Activated CD4-positive, alpha-beta T cell treated with anti-CD3 and anti-CD28 coated beads, Interleukin-2, amount 50 U/mL, for 48 hours (primary cell): Measurements from ENCODE around the gene ACTN2.

Source experiments
- DNase-seq, 2 experiments: peaks; one replicate each; pipeline ENCODE4 v3.0.0-alpha.2; 2020

Gene ACTN2

DNA sequence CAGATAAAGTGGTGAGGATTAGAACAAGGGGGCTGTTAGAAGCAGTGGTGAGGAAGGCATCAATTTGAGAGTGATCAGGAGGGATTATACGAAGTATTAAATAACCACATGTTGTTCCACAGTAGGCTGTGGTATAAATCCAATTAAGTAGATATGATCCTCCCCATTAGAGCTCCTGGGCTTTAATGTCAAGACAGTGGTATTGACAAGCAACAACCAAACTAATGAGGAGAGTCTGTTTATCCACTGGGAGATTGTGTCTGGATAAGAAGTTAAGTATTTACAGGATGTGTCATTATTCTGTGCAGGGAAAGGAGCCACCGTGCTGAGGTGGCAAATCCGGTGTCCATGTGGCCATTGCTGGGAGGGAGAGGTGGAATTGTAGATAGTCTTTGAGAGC, 5.8 kb downstream of the ACTN2 start:
- no peak for DNase-seq

DNA sequence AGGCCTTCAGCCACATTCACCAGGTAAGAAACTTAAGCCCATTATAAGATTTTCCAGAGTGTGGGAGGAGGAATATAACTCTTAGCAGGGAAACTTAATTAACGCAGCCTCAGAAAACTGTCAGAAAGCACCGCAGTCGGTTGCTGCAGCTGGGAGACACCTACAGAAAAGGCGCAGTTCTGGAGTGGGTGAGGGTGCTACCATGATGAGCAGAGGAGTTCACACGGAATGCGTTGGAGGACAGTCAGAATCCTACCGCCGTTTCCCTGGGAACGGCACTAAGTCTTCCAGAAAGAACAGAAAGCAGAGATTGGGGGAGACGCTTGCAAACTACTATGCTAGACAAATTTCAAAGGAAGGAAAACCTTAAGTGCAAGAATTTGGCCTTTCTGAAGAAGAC, 6.4 kb downstream of the ACTN2 start:
- DNase-seq, result no peak

DNA sequence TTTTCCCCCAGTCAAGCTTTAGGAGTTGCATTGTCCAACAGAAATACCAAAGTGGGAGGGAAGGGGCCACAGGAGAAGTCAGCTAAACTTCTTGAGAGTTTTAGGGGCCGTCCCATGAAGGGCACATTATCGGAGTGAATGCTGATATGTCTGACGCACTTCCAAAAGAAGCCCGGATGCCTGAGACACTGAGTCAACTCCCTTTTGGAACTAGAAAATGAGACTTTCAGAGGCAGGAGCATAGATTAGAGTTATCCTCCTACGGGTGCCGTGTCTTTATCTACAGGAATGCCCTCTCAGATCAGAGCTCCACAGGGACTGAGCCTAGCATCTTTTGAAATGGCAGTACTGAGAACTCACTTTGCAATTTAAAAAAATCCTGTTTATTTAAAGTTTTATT, 13.1 kb downstream of the ACTN2 start:
- DNase-seq, result no peak

DNA sequence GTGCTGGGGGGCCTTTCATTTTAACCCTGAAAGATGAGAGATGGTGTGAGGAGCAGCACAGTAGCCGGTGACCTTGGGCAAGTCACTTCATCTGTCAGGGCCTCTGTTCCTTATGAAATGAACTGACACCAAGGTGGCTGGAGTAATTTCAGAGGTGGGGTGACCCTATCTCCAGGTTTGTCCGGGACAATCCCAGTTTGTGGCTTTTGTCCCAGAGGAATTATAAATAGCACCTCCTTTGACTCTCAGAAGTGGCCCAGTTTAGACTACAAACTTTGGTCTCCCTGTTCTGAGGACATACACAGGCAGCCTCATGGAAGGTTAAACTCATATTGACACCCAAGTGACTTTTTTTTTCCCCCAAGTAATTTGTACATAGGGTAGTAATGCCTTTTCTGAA, 14.6 kb downstream of the ACTN2 start:
- no peak for DNase-seq

DNA sequence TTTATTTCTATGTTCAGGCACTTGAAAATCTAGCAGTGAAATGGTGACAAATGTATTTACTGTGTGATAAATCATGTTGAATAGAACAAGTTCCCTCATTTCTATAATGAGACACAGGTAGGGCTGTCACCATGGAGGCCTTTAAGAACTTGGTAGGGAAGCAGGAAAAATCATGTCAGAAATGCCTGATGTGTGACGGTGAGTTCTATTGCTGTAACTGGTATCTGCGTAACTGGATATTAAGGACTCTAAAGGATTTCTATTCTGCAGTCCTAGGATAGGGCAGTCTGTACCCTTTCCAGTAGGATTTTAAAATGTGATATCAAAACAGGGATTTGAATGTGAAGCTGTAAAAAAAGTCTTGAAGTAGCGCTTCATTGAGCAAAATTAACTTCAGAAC, 15.5 kb downstream of the ACTN2 start:
- no peak for DNase-seq

DNA sequence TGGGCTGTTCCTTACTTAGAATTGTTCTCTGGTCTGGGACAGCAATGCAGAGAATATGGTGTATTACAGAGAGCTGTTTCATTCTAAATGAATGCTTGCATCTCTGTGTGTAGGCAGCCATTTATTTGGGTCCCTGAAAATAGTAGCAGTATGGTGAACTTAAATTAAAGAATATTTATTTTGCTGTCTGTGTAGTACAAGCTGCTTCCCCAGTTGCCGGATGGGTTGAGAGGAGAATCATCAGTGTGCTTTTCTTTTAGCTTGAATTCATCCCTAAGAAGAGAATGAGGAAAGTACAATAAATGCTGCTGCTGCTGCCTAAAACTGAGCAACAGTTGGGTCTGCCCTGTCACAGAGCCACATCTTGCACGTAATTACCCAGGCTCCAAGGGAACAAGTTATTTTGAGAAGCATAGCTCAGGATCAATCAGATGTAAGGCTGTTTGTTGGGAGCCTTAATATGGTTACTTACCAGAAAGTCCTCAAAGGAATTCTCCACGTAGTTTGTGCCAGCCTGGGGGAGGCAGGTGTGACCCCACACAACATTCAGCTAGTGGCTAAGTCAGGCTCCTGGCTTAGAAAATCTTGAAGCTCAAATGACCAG, 16.6 kb downstream of the ACTN2 start:
- DNase-seq, result no peak

DNA sequence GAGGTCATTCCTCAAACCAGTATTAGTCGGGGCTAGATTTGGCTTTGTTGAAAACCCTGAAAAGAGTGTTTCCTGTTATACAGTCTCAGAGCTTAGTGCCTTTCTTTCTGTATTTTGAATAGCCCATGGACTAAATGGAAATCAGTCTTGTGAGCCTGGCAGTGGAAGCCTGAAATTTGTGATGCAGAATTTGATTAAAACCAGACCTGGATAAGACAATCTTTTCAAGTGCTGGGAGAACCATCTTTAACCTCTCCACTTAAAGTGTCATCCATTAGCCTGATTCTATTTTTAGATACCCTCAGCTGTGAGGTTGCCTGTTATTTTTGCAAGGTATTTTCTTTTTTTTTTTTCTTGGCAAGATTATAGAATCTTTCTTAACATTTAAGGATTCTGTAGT, 19.5 kb downstream of the ACTN2 start:
- DNase-seq, result no peak

DNA sequence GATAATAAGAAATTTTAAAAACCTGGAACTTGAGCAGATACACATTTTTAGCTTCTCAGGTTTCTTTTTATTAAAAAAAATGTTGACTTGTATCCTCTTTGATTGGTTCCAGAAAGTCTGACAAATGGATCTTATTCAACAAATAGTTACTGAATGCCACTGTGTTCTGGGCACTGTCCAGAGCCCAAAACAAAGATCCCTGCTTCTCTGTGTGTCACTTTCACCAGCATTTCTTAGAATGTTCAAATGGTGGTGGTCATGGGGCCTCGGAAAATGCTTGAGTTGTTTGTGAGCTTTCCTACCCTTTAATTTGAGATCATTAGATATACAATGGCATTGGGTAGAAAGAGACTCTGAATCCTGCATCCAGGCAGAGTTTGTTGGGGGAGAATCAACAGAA, 19.9 kb downstream of the ACTN2 start:
- no peak for DNase-seq

DNA sequence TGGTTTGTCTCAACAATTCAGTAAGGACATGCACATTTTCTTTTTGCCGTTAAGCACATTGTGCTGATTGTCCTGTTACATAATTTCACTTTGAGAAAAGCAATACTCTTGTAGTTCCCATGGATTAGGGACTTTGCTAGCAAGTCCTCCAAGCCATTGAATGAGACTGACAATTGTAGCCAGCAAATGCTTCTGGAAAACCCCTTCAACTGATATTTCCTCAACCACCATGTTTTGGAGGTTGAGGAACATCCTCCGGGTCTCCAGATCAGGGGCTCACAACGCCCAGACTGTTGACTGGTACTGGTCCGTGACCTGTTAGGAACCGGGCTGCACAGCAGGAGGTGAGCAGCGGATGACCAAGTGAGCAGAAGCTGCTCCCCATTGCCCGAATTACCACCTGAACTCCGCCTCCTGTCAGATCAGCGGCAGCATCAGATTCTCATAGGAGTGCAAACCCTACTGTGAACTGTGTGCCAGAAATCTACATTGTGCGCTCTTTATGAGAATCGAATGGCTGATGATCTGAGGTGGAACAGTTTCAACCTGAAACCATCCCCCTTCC, 24.1 kb downstream of the ACTN2 start:
- DNase-seq, result no peak

DNA sequence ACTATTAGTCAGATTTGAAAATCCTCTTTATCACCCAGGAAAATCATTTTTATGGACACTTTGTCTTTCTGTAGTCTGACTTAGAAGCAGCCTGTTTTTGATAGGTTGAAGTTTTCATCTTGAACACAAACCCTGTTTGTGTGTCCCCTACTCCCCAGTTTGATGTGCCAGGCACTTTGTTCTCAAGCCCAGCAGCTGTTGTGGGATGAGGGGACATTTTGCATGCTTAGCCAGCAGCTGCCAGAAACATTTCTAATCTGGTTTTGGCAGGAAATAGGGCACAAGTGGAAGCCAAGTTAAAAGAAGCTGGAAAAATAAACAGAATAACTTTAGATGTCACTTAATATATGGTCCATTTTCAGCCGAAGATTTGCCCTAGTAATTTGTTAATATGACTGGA, 29.9 kb downstream of the ACTN2 start:
- DNase-seq, result no peak

DNA sequence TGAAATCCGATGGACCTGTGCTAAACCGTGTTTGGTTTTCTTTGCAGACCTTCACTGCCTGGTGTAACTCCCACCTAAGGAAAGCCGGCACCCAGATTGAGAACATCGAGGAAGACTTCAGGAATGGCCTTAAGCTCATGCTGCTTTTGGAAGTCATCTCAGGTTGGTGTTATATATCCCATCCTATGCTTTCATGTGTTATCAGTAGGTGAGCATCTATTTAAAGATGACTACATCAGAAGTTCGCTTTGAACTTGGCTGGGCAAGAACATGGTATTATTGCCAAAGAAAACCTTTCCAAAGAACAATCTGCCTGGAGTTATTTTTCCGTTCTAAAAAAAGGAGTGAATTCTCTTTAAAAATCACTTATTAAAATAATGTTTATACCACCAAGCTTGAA, 31.5 kb downstream of the ACTN2 start:
- DNase-seq, result no peak

DNA sequence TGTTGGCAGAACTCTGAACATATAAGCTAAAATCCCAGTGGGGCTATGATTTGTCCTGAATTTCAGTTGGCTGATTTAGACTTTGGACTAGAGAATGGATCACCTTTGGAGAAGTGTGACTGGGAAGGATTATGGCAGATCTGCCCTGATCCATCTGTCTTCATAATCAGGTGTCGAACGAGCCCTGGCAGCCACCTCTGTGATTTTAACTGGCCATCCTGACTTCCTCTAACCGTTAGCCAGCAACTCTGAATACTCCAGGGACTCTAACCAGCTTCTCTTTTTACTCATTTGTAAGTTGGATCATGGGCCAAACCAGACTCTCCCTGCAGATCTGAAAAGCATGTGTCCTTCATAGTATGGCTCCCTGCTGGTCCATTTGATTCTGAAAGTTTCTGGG, 32.0 kb downstream of the ACTN2 start:
- DNase-seq, result no peak

DNA sequence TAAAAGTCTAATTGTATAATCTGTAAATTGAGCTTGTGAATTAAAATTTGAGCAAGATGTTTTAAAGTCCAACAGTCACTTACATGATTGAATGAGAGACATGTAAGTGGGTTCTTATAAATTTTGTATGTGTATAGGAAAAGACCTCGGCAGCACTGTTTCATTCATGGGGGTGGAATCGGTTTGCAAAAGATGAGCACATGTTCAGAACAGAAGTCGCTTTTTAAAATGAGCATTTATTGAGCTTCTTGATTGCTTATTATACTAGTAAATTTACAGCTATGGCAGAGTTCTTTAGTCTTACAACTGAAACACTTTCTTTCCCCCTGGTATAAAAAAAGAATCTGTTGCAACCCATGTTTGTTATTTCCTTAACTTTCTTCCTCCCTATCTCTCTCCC, 33.9 kb downstream of the ACTN2 start:
- DNase-seq, result no peak

DNA sequence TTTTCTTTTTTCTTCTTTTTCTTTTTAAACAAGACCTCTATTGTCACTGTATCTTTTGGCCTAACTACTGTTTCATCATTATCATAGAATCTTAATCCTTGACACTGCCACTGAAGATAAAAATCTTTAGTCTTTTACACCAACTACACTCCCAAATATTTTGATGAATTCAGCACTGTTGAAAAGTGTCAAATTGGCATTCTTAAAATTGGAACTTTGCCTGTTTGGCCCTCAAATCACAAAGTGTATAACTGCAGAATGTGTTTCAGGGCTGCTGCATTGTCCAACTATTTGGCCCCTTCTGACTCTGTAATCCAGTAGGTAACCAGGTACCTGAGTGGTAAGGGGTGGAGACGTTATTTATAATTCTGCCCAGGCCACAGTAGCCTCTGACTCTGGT, 34.3 kb downstream of the ACTN2 start:
- DNase-seq, result no peak

DNA sequence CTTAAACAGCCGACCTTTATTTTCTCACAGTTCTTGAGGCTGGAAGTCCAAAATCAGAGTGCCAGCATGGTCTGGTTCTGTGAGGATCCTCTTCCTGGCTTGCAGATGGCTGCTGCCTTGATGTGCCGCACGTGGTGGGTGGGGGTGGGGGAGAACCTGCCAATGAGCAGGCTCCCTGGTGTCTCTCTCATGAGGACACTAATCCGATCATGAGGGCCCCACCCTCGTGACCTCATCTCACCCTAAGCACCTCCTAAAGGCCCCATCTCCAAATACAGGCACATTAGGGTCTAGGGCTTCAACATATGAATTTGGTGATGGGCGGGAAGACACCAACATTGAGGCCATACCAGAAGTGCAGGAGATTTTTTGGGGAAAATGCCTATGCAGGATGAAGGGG, 37.8 kb downstream of the ACTN2 start:
- no peak for DNase-seq

DNA sequence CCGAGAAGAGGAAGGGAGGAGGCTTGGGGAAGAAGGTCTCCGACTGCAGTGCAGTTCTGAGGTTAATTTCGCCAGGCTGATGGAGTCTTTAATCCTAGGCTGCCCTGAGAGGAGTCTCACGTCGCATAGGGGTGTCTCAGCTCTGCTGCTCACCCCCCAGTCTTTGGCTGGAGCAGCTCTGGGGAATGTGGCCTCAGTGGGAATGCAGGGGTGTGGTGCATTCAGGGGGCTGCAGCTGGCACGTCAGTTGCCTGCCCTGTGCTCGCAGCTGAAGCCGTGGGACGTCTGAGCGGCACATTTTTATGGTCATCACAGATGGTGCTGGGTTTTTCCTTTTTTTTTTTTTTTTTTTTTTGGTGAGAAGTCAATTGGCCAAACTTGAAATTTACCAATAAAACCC, 38.2 kb downstream of the ACTN2 start:
- no peak for DNase-seq

DNA sequence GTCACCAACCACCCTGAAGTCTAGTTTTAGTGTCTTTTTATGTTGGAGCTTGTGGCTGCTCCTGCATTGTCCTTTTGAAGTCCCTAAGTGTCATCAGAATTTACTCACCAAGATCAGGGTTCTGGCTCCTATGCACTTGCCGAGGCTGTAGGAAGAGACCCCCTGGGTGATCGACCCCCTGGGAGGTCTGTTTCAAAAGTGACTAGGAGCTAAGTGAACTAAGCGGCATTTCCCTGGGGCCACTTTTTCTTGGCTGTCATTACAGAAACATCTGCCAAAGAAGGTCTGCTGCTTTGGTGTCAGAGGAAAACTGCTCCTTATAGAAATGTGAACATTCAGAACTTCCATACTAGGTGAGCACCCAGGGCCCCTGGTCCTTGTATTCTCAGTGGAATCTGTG, 39.4 kb downstream of the ACTN2 start:
- no peak for DNase-seq

DNA sequence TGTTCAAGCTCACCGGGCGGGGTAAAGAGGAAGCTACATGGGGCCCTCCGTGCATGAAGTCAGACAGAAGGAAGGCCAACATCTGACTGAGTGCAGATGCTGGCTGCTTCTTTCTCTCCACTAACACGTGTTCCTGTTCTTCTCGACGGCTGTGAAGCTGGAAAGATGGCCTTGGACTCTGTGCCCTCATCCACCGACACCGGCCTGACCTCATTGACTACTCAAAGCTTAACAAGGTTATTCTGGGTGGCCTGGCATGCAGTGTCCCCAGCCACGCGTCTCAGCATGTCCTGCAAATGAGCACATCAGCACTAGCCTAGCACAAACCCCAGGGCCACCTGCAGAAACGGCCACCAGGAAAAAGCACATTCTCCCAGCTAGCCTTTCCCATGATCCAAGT, 41.2 kb downstream of the ACTN2 start:
- no peak for DNase-seq

DNA sequence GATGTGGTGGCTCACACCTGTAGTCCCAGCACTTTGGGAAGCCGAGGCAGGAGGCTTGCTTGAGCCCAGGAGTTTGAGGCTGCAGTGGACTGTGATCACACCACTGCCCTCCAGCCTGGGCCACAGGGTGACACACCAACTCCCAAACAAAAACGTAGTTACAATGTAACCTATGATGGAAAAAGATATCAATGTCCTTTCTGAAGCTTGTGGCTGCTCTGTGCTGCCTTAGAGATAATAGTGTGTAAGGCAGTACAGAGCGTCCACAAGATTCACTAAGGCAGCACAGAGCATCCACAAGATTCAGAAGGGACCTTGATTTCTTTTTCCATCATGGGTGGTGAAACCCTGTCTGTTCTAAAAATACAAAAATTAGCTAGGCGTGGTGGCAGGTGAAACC, 42.5 kb downstream of the ACTN2 start:
- DNase-seq, result no peak

DNA sequence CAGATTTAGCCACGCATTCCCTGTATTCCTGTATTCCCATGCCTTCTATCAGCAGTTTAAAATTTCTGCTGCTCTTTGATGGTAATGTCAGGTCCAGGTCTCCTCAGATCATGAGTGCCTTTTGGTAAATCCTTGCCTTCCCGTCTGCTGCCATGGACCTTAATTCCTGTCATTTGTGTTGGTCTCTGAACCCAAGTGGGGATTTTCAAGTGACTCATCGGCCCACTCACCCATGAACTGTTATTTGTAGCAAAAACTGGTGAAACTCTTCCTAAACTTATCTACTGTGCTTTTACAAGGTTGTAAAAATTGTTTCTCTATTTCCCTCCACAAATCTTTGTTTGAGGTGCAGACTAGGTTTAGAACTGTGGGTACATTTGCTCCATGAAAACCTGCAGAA, 47.4 kb downstream of the ACTN2 start:
- no peak for DNase-seq

DNA sequence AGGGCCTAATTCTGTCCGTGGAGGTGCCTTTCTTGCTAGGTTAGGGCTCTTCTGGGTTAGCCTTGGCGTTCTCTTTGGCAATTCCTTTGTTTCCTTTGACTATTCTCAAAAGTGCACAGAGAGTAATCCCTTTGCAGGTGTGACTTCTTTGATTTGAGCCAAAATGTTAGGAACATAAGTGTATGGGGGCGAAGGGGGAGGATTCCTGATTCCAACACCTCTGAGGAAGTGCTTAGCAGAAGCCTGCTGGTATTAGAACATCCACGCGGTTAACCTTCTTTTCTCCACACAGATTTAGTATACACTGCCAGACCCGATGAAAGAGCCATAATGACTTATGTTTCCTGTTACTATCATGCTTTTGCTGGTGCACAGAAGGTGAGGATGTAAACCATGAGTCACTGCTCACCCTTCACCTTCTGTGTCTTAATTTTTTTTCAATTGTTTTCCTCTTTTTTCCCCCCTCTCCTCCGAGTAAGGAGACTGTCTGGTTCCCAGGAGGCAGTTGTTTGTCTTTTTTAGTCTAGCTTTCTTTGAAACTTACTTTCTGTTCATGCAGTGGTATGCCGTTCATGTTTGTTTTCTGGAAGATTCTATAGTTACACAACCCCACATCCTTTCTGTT, 48.0 kb downstream of the ACTN2 start:
- DNase-seq, result no peak

DNA sequence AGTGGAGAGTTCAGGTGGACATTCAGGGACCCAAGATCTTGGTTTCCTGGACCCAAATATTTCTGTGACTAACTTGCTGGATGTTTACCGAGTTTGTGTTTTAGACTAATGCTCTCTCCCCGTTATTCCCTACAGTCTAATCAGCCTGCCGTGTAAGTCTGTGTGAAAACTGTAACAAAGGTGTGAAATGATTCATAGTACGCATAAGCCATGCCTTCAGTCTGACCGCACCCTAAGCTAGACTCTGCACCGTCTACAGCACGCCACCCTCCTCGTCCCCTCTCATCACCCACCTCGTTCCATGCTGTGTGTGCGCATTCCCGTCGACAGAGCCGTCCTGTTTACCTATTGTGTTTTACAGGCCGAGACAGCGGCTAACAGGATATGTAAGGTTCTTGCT, 50.5 kb downstream of the ACTN2 start:
- DNase-seq, result no peak

DNA sequence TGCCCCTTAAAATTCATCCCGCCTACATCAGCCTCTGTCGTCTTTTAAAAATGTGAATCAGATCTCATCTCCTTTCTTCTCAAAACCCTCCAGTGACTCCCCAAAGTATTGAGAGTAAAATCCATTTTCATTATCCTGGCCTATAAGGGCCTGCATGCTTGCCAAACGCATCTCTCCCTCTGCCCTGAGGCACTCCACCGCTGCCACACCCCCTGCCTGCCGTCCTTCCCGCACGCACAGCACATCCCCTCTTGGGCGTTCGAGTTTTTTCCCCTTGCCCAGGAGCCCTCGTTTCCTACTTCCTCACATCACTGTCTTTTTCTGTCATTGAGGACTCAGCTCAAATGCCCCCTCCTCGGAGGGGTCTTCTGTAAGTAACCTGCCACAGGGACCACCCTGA, 55.5 kb downstream of the ACTN2 start:
- DNase-seq, result no peak

DNA sequence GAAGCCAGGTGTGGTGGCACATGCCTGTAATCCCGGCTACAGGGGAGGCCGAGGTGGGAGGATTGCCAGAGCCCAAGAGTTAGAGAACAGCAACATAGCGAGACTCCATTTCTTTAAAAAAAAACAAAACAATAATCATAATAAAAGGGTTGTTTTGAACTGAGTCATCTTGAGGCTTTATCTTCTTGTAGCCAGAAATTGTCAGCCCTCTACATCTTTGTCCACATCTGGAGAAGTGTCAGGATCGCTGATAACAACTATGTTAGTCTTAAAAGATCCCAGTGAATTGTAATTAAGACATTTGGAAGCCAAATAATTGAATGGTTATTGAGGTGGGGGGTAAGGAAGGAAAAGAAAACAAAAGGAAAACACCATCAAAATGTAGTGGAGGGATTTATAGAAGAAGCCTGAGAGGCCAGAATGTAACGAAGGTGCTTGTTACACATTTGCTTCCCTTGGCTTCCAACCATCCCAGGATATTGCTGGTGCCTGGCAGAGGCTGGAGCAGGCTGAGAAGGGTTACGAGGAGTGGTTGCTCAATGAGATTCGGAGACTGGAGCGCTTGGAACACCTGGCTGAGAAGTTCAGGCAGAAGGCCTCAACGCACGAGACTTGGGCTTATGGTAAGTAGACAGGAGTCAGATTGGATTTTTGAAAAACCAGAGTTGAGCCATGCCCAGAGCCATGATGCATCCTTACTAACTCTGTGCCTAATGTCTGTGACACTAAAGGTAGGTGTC, 56.3 kb downstream of the ACTN2 start:
- DNase-seq, result no peak
